GM12865 (cell line): ENCODE results near the gene LCLAT1.
"Not testable (repeated sequence)": the region's sequence is repeated elsewhere in the genome, so short reads cannot be mapped to it uniquely, and the experiment has no call there.

Experiments used
- DNase-seq: peaks from one replicate; pipeline ENCODE4 v3.0.0; 2010; ENCODE audit warnings: low read depth
- H3K4me3 ChIP-seq: 2 replicates; pipeline ENCODE4 v1.5.1; 2011; ENCODE audit warnings: mild to moderate bottlenecking, low read depth, low read length, control low read depth
- TF ChIP-seq, protein P1 (sequence below): IDR thresholded peaks from 2 replicates; pipeline ENCODE4 v1.5.1; 2011; ENCODE audit warnings: low read length, control low read depth, low read depth, inconsistent platforms; ENCODE audit not compliant: insufficient read depth; ENCODE audit errors: missing control alignments

LCLAT1 gene

GRCh38 chr2:30504731-30505130 is 57.7 kb downstream of the LCLAT1 start:
- TF ChIP-seq, protein P1, sequence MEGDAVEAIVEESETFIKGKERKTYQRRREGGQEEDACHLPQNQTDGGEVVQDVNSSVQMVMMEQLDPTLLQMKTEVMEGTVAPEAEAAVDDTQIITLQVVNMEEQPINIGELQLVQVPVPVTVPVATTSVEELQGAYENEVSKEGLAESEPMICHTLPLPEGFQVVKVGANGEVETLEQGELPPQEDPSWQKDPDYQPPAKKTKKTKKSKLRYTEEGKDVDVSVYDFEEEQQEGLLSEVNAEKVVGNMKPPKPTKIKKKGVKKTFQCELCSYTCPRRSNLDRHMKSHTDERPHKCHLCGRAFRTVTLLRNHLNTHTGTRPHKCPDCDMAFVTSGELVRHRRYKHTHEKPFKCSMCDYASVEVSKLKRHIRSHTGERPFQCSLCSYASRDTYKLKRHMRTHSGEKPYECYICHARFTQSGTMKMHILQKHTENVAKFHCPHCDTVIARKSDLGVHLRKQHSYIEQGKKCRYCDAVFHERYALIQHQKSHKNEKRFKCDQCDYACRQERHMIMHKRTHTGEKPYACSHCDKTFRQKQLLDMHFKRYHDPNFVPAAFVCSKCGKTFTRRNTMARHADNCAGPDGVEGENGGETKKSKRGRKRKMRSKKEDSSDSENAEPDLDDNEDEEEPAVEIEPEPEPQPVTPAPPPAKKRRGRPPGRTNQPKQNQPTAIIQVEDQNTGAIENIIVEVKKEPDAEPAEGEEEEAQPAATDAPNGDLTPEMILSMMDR, result no peak
- no peak overlapping the region for H3K4me3 ChIP-seq
- no peak for DNase-seq

GRCh38 chr2:30505500-30506180 is 58.6 kb downstream of the LCLAT1 start:
- no peak overlapping the region for H3K4me3 ChIP-seq
- TF ChIP-seq, protein P1, result no peak
- no peak for DNase-seq

DNA sequence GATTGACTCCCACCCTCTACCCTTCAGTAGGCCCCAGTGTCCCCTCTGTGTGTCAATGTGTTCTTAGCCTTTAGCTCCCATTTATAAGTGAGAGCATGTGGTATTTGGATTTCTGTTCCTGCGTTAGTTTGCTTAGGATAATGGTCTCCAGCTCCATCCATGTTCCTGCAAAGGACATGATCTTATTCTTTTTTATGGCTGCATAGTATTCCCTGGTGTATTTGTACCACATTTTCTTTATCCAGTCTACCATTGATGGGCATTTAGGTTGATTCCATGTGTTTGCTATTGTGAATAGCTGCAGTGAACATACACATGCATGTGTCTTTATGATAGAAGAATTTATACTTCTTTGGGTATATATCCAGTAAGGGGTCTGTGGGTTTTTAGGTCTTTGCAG is 60.4 kb downstream of the LCLAT1 start:
- not testable (repeated sequence) for DNase-seq, H3K4me3 ChIP-seq

GRCh38 chr2:30509716-30510115 is 62.7 kb downstream of the LCLAT1 start:
- TF ChIP-seq, protein P1, result no peak
- H3K4me3 ChIP-seq, result no peak overlapping the region
- DNase-seq, result no peak

- DNase-seq, result no peak
- TF ChIP-seq, protein P1, result no peak
- H3K4me3 ChIP-seq, result no peak overlapping the region
These were observed 63.4 kb downstream of the LCLAT1 start for GRCh38 chr2:30510409-30510808.

GRCh38 chr2:30511122-30512083 is 64.4 kb downstream of the LCLAT1 start:
- TF ChIP-seq, protein P1, result no peak
- H3K4me3 ChIP-seq, result no peak overlapping the region
- DNase-seq, result no peak

- H3K4me3 ChIP-seq, result no peak overlapping the region
- TF ChIP-seq, protein P1, result no peak
- DNase-seq, result no peak
These were observed 65.3 kb downstream of the LCLAT1 start for GRCh38 chr2:30512243-30512886.

- not testable (repeated sequence) for H3K4me3 ChIP-seq, DNase-seq
These were observed 66.6 kb downstream of the LCLAT1 start for GRCh38 chr2:30513649-30514048.
